ENCODE data around the gene ADAM33.

Gene ADAM33

GRCh38 chr20:3721912-3722311, 40.1 kb upstream of the ADAM33 start:
- H3K4me2 ChIP-seq (ENCODE audit: low read depth, low read length, poor library complexity, severe bottlenecking): no peak overlapping the region

DNA sequence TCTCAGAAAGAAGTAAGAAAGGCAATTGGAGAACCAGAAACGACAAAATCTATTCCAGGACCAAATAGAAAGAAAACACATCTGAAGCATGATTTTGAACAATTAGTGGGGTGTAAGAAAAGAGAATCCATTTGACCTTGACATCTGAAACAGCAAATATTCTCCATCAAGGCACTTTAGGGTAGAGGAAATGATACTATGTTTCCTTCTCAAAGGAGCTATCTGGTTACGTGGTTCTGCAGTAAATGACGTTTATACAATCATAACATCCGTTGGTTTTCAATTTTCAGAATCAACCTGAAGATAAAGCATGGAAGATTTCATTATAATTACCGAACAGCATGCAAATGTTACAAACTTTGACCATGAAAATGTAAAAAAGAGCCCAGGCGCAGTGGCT, 38.8 kb upstream of the ADAM33 start:
- Histone ChIP-seq H3K9me2 (replicated peaks; ENCODE audit: insufficient read depth, low read length) (no peaks in the 10 kb centered on the region), H3K79me2 (ENCODE audit: insufficient read depth, low read length) (no peaks in the 10 kb centered on the region), H3K9me3 (ENCODE audit: insufficient read depth, low read length) (no peaks in the 10 kb centered on the region), H4K20me1 (ENCODE audit: low read depth, low read length) (no peaks in the 10 kb centered on the region), H3K36me3 (ENCODE audit: low read length) (no peaks in the 10 kb centered on the region), H3K4me3 (ENCODE audit: insufficient read depth, low read length, poor library complexity, severe bottlenecking) (no peak overlapping the region), H2AFZ (ENCODE audit: low read depth, low read length, severe bottlenecking) (no peak overlapping the region), H3K27ac (ENCODE audit: low read depth, low read length) (no peak overlapping the region), H3K4me2 (ENCODE audit: low read depth, low read length, poor library complexity, severe bottlenecking) (no peak overlapping the region), H3K27me3 (ENCODE audit: low read length) (no peaks in the 10 kb centered on the region), H3K9ac (ENCODE audit: low read length) (no peak overlapping the region), H3F3A (ENCODE audit: insufficient read depth) (no peaks in the 10 kb centered on the region)
- TF ChIP-seq EZH2phosphoT487 (conservative IDR thresholded peaks at IDR 0.05; ENCODE audit: low read length): no peak
- no peak for TF ChIP-seq CTCF (IDR thresholded peaks at IDR 0.05; ENCODE audit: insufficient read depth, low read length, poor library complexity, severe bottlenecking)

More at GRCh38 chr20:3721912-3722311, 40.1 kb upstream of the ADAM33 start:
- no peaks in the 10 kb centered on the region for H3F3A ChIP-seq (ENCODE audit: insufficient read depth)
- no peaks in the 10 kb centered on the region for H4K20me1 ChIP-seq (ENCODE audit: low read depth, low read length)
- H3K27me3 ChIP-seq (ENCODE audit: low read length): no peaks in the 10 kb centered on the region
- no peak overlapping the region for H2AFZ ChIP-seq (ENCODE audit: low read depth, low read length, severe bottlenecking)
- H3K27ac ChIP-seq (ENCODE audit: low read depth, low read length): no peak overlapping the region
- no peaks in the 10 kb centered on the region for H3K9me3 ChIP-seq (ENCODE audit: insufficient read depth, low read length)
- H3K9me2 ChIP-seq (replicated peaks; ENCODE audit: insufficient read depth, low read length): no peaks in the 10 kb centered on the region
- no peak overlapping the region for H3K9ac ChIP-seq (ENCODE audit: low read length)
- no peak overlapping the region for H3K4me3 ChIP-seq (ENCODE audit: insufficient read depth, low read length, poor library complexity, severe bottlenecking)
- H3K36me3 ChIP-seq (ENCODE audit: low read length): no peaks in the 10 kb centered on the region
- H3K79me2 ChIP-seq (ENCODE audit: insufficient read depth, low read length): no peaks in the 10 kb centered on the region
- TF ChIP-seq CTCF (IDR thresholded peaks at IDR 0.05; ENCODE audit: insufficient read depth, low read length, poor library complexity, severe bottlenecking) (no peak), EZH2phosphoT487 (conservative IDR thresholded peaks at IDR 0.05; ENCODE audit: low read length) (no peak)

DNA sequence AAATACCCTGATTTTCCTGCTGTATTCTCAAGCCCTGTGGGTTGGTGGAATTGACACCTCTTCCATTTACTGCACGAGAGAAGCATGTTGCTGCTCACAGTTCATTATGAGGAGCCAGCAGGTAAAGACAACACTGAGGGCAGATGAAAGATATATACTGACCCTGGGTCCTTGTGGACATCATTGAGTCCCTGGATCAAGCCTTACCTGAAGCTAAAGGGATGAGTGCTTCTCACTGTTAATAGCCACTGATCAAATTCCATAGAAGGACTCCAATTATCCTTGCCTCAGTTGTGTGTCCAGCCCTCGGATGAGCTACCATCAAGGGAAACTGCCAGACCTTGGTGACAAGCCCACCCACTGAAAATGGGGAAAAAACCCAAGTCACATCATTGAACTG, 38.3 kb upstream of the ADAM33 start:
- TF ChIP-seq CTCF (IDR thresholded peaks at IDR 0.05; ENCODE audit: insufficient read depth, low read length, poor library complexity, severe bottlenecking) (no peak), EZH2phosphoT487 (conservative IDR thresholded peaks at IDR 0.05; ENCODE audit: low read length) (no peak)
- Histone ChIP-seq H4K20me1 (ENCODE audit: low read depth, low read length) (no peaks in the 10 kb centered on the region), H3K4me2 (ENCODE audit: low read depth, low read length, poor library complexity, severe bottlenecking) (no peak overlapping the region), H3F3A (ENCODE audit: insufficient read depth) (no peaks in the 10 kb centered on the region), H2AFZ (ENCODE audit: low read depth, low read length, severe bottlenecking) (no peak overlapping the region), H3K79me2 (ENCODE audit: insufficient read depth, low read length) (no peaks in the 10 kb centered on the region), H3K36me3 (ENCODE audit: low read length) (no peaks in the 10 kb centered on the region), H3K4me3 (ENCODE audit: insufficient read depth, low read length, poor library complexity, severe bottlenecking) (no peak overlapping the region), H3K27me3 (ENCODE audit: low read length) (no peaks in the 10 kb centered on the region), H3K9ac (ENCODE audit: low read length) (no peak overlapping the region), H3K27ac (ENCODE audit: low read depth, low read length) (no peak overlapping the region), H3K9me3 (ENCODE audit: insufficient read depth, low read length) (no peaks in the 10 kb centered on the region), H3K9me2 (replicated peaks; ENCODE audit: insufficient read depth, low read length) (no peaks in the 10 kb centered on the region)
